IPS DF 19.7 (cell line): ENCODE results near the gene GNAO1.
"Not testable (repeated sequence)": the region's sequence is repeated elsewhere in the genome, so short reads cannot be mapped to it uniquely, and the experiment has no call there.

Source experiments
- DNase-seq: peaks from one replicate; pipeline ENCODE4 v3.0.0-alpha.2; 2013; ENCODE audit warnings: low read depth, low spot score

Gene GNAO1

GRCh38 chr16:56363181-56363716, 172.0 kb downstream of the GNAO1 start:
- no peak for DNase-seq

- DNase-seq: no peak
Measured at GRCh38 chr16:56363781-56364565, 172.7 kb downstream of the GNAO1 start.

- no peak for DNase-seq
Measured at GRCh38 chr16:56364865-56365264, 173.6 kb downstream of the GNAO1 start.

- no peak for DNase-seq
Measured at GRCh38 chr16:56365552-56365951, 174.3 kb downstream of the GNAO1 start.

GRCh38 chr16:56366945-56367344, 175.7 kb downstream of the GNAO1 start:
- DNase-seq: no peak

DNA sequence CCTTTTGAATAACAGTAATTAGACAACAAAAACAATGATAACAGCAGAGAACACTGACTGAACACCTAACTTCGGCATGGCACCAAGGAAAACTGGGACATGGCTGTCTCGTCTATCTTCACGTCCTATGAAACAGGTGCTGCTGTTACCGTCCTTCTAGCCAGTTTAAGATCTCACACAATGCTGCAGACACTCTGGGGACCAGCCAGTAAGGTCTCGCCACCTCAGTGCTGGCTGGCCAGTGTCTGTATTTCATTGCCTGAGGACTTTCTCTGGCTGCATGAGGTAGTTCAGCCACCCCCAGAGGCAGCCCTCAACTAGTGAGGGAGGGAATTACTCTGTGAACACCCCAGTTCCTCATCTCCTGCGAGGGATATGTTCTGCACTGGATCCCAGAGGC, 176.5 kb downstream of the GNAO1 start:
- no peak for DNase-seq

- DNase-seq: no peak
Measured at GRCh38 chr16:56368545-56368944, 177.3 kb downstream of the GNAO1 start.

- DNase-seq: no peak
Measured at GRCh38 chr16:56369202-56369601, 177.9 kb downstream of the GNAO1 start.

DNA sequence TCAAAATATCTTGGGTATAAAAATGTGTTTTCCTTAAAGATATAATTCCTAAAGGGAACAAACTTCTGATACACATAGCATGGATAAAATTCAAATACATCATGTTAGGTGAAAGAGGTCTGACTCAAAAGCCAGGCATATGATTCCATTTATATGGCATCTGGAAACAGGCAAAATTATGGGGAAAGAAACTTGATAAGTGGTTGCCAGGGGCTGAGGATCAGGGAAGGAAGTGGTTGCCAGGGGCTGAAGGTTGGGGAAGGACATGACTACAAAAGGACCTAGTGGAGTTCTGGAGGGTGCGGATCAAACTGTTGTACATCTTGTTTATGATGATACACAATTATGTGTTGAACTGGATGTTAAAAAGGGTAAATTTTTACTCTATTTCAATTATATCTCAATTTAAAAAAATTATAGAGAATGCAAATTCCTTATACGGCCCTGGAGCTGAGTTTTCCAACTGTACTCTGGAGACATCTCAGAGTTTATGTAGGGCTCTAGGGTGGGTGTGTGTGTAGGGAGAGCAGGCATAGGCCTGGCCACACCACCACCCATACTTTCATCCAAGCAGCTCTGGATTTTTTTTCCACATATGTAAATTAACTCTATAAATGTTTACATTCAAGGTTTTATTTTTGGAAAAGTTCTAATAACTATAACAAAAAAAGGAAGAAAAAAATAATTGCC, 179.0 kb downstream of the GNAO1 start:
- DNase-seq: no peak

DNA sequence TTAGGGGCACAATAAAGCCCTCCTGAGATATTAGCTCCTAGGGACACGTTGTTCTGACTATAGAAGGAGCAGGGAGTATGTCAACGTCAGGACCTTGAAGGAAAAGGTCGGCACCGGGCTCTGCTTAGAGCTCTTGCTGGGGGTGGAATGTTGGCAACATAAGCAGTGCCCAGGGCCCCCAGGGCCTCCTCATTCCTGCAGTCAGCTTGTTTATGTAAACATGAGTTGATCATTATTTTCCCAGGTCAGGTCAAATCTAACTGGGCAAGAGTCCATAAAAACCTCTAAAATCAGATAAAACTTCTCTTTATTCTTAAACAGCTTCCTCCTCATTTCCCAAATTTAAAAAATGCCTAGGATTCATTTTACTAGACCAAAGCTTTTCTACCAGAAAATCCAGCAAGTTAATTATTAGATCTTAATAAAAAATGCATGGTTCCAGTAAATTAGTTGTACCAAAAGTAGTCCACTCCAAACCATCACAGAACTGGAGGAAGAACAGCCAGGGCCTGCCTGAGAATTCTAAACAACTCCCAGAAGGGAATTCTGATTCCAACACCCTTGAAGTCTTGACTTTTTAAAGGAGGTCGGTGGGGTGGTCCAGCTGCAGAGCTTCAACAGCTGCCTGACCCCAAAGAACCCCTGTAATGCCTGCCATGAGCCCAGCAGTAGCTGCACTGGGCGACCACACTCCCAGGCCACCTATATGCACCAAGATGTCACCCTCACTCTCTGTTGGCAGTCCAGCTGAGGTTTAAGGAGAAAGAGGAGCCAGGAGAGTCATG, 179.8 kb downstream of the GNAO1 start:
- no peak for DNase-seq

DNA sequence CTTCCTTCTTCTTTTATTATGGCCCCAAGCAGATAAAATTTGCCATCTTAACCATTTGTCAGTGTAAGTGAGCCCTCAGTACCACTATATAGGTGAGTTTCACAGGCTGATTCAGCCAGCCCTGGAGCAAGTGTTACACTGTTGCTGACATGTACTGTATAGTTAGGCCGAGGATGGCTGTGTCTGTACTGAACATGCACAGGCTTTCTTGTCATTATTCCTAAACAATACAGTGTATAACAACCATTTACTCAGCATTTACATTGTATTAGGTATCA, 180.3 kb downstream of the GNAO1 start:
- DNase-seq: no peak

DNA sequence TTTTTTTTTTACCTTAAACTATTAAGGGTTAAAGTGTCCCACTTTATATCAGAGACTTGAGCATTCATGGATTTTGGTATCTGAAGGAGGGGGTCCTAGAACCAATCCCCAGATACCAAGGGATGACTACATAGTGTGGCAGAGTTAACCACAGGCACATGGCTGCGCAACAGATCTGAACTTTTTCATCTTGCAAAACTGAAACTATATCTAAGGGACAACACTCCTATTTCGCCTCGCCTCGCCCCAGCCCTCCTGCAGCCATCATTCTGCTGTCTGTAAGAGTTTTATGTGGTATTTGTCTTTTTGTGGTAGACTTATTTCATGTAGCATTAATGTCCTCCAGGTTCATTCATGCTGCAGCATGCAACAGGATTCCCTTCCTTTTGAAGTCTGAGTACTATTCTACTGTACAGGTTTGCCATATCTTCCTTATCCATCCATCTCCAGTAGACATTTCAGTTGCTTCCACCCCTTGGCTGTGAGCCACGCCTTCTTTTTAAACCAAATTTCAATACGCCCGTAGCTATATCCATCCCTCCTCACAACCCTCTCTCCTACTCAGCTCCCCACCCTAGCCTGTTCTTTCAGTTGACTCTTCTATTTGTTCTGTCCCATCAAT, 180.8 kb downstream of the GNAO1 start:
- no peak for DNase-seq

- no peak for DNase-seq
Measured at GRCh38 chr16:56373003-56373402, 181.7 kb downstream of the GNAO1 start.

DNA sequence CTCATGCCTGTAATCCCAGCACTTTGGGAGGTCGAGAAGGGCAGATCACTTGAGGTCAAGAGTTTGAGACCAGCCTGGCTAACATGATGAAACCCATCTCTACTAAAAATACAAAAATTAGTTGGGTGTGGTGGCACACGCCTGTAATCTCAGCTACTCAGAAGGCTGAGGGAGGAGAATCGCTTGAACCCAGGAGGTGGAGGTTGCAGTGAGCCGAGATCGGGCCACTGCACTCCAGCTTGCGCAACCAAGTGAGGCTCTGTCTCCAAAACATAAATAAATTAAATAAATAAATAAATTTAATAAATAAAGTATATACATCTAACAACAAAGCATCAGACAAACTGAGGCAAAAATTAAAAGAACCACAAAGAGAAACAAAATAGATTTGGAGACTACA, 184.5 kb downstream of the GNAO1 start:
- not testable (repeated sequence) for DNase-seq

GRCh38 chr16:56379044-56379443, 187.8 kb downstream of the GNAO1 start:
- not testable (repeated sequence) for DNase-seq

DNA sequence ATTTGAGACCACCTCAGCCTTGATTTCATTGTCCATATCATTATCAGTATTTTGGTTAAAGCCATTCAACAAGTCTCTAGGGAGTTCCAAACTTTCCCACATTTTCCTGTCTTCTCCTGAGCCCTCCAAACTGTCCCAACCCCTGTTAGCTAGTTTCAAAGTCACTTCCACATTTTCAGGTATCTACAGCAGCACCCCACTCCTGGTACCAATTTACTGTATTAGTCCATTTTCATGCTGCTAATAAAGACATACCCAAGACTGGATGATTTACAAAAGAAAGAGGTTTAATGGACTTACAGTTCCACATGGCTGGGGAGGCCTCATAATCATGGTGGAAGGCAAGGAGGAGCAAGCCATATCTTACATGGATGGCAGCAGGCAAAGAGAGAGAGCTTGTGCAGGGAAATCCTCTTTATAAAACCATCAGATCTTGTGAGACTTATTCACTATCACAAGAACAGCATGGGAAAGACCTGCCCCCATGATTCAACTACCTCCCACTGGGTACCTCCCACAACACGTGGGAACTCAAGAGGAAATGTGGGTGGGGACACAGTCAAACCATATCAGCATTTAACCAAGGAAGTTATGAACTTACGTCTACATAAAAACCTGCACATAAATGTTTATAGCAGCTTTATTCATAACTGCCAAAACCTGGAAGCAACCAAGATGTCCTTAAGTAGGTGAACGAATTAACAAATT, 189.6 kb downstream of the GNAO1 start:
- not testable (repeated sequence) for DNase-seq

- no peak for DNase-seq
Measured at GRCh38 chr16:56382459-56382858, 191.2 kb downstream of the GNAO1 start.

DNA sequence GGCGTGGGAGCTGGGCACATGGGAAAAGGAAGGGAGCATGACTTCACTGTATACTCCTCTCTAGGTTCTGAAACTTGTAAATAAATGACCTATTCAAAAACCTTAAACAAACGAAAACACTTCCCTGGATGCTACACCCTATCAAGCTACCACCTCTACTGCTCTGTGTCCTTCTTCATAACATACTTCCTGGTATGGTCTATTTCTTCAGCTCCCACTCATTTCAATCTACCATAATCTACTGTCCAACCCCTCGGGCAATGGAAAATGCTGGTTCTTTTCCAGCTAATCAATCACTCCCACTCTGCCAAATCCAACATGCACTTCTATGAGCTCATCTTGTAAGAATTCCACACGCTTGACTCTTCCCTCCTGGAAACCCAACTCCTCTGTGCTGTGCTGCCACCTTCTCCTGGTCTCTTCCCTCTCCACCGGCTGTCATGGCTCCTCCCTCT, 191.6 kb downstream of the GNAO1 start:
- no peak for DNase-seq

DNA sequence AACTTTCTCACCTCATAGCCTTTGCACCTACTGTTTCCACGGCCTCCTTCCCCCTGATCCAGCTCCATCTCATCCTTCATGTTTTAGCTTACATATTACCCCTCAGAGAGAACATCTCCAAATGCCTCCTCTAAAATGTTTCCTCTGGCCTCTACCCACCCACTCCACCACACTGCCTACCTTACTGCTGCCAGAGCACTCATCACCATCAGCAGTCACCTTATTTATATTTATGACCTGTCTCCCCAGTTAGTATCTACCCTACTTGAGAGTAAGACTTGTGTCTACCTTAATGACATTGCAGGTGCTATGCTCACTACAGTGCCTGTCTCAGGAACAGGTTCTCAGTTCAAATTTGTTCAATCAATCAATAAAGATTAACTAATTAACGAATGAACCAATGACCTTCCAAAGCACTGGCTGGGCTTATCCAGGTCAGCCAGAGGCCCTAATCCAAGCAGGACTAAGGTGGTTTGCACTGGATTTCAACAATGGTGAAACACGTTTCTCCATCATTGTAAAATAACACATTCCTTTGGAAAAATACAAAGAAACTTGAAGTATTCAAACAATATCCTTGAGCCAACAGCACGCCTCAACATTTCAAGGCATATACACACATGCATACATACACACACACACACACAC, 192.9 kb downstream of the GNAO1 start:
- DNase-seq: no peak

- DNase-seq: no peak
Measured at GRCh38 chr16:56387396-56387795, 196.1 kb downstream of the GNAO1 start.

GRCh38 chr16:56388209-56388608, 196.9 kb downstream of the GNAO1 start:
- DNase-seq: no peak
